ENCODE results near the gene COL4A1.
A peak's percentile ranks its signal among the peaks of the same experiment; 100 is the strongest.

Gene COL4A1

DNA sequence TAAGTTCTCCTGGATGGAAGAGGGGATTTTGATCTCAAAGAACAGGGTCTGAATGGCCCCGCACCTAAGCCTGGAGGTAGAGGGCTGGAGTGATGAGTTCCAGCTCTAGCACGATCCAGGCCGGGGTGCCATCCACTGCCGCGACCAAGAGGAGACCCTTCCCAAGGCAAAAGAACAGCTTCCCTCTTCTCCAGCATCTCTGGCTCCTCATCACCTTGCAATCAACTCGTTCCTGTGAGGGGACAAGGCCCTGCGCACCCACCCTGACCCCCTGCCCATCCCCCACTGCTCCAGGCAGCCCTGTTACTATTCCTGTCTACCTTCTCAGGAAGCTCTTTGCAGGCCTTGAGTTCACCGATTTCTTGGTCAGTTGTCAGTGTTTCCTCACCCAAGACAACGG lies 17.8 kb downstream of the COL4A1 start:
- no peak for DNase-seq

- no peak for DNase-seq
Measured at GRCh38 chr13:110286833-110287819, 19.8 kb downstream of the COL4A1 start.

DNA sequence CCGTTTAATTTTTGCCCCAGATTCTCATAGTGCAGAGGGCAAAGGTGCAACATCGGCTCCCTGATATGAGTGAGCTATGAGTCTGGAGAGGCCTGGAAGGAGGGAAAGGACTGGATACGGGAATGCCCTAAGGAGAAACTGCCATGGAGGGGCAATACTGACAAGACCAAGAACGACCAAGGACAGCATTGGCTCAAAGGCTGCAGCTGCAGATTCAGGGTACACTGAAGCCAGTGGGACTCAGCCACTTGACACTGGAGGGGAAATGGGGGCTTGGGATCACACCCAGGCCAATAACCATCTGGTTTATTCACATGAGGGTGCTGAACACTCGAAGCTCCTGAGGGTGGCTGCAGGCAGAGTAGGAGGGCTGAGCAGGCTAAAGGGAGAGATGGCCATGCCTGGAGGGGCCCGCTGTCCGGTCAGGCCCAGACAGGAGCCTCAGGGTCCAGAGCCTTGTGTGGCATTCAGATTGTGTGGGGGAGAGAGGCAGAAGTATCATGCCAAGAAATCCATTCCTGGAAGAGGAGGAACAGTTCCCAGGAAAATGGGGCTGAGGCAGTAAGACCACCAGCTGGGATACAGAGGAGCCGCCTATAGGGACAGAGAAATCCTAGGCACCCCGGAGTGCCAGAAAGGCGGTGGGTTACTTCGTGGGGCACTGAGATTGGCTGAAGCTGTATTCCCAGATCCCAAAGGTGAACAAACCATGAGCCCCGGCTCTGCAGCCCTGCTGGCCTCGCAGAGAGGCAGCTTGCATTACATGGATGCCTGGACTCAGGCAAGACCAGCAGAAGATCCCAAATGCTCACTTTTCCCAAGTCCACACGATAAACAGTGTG lies 20.7 kb downstream of the COL4A1 start:
- DNase-seq: no peak

- peak; percentile 70 for DNase-seq
Measured at GRCh38 chr13:110284779-110285484, 22.0 kb downstream of the COL4A1 start.

GRCh38 chr13:110283736-110284517 lies 23.0 kb downstream of the COL4A1 start:
- DNase-seq: peak; percentile 74

- no peak for DNase-seq
Measured at GRCh38 chr13:110282316-110282841, 24.6 kb downstream of the COL4A1 start.

DNA sequence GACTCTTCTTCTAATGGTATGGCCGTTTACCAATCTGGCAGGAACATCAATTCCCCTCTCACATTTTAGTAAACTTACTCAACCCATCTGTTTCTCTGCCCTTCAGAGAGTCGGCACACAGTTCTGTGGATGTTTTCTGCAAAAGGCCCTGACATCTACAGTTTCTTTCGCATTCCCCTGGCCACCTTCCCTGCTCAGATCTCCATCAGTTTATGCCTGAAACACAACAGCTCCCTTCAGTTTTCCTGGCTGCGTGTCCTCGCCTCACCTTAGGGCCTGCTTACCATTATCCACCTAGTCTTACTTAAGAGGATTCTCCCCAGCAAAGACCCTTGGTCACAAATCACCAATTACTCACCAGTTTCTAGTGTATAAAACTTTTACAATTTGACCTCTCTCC lies 25.2 kb downstream of the COL4A1 start:
- DNase-seq: no peak

DNA sequence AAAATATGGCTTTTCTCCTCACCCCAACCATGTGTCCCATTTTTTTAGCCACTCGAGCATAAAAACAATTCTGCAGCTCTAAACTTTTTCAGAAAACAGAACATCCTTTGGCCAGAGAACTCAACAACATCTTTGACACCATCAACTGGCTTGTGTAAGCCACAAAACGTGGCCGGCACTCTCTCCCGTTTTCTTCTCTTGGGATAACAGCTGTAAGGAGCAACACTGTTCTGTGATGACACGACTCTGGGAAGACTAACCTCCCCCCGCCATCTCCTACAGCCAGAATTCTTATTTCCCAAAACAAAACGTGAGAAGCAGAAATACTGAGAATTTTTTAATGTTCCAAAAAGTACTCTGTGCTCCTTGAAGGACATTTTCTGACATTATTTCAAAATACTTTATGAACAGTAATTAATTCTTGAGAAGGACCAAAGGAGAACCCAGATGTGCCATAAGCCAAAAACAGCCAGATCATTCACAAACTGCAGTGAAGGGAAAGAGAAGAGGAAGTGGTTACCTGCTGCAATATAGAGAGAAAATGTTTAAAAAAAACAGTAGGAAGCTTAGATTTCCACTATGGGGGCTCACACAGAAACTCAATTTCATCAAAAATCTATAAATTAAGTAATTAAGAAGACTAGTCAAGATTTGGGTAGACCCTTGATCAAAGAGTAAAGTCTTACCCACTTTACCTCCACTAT lies 25.8 kb downstream of the COL4A1 start:
- no peak for DNase-seq

GRCh38 chr13:110280231-110280813 lies 26.6 kb downstream of the COL4A1 start:
- DNase-seq: no peak

DNA sequence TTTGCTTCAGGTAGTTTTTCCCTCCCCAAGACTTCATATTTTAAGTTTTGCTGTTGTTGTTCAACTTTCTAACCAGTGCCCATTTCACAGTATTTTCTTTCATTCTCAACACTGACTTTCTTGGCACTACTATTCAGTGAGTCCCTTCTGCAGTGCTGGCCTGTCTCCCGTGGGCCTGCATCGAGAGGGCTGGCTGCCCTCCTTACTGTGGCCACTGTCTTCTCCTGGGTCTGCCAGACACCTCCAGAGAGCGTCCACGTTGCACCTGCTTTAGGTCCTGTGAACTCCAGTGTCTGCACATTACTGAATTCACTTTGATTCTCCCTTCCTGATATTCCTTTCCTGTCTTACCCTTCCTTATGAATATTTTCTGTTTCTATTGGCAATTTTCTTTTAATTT lies 27.3 kb downstream of the COL4A1 start:
- DNase-seq: no peak

GRCh38 chr13:110278859-110279258 lies 28.1 kb downstream of the COL4A1 start:
- no peak for DNase-seq

DNA sequence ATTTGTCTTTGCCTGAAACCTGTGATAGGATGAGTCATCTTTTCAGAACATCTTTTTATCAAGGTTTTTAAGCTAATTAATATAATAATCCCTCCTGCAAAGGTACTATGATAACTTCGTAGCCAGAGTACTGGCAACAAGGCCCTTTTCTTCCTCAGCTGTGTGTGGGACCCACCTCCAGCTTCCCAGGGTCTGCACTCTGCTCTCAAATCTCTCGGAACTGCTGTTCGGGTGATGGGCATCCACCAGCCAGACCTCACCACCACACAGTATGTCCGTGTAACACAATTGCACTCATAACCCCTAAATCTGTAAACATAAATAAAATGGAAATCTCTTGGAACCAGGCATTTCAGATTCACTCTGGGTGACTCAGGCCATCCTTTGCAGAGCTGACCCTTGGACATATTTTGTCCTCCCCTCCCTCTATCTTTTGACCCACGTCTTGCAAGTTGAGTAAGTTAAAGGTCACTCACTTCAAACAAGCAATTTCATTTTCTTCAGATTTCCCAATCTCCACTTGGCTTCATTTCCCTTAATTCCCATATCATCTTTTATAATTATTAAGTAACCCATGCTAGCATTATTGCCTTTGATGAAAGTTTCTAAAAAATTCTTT lies 29.5 kb downstream of the COL4A1 start:
- peak; percentile 16 for DNase-seq

GRCh38 chr13:110276553-110276950 lies 30.4 kb downstream of the COL4A1 start:
- no peak for DNase-seq

GRCh38 chr13:110275931-110276552 lies 30.9 kb downstream of the COL4A1 start:
- DNase-seq: no peak

DNA sequence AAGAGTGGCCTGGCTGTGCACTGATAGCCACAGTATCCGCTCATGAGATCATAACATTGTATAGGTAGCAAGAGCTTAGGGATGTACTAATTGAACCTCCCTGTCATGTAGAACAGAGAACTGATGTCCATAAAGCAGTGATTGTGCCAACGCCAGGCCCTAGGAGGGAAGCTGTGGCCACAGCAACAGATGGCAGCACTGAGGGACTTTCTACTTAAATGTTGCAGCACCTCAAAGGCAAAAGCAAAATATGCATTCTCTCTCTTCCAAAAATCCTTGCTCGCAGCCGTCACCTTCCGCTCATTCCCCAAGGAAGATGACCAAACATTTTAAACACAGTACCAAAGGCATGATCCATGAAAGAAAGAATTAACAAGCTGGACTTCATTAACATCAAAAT lies 32.3 kb downstream of the COL4A1 start:
- peak; percentile 12 for DNase-seq

DNA sequence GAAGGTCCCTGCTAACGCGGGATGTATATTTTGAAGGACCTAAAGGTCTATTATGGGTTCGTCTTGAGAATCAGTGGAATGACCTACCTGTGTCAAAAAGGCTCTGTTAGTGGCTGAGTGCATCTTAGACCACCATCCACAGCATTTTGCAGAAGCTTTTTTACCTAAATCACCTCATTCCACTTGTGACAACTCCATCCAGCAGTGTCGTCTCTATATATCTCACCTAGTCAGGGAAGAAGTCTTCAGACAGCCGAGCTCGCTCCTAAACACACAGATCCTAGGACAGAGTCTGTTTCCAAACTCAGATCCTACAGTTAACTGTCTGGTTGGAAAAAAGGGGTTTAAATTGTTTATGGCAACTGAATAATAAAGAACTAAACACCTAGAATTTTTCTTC lies 33.7 kb downstream of the COL4A1 start:
- no peak for DNase-seq

DNA sequence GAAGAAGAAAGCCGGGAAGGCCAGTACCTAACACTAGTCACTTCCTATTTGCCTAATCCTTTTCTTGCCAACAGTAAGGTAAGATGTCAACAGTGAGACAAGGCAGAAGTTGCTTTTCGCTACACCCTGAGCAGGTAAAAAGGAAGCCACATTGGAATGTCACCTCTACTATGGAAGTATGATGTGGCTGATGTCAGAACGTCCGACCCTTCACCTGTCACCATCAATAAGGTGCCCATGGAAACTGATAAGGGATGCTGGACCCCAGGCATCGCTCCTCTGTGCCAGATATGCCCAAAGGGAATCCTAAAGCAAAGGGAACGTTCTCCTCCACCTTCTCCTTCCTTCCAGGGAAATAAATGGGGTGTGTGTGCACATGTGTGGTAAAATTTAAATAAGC lies 34.3 kb downstream of the COL4A1 start:
- DNase-seq: no peak

- no peak for DNase-seq
Measured at GRCh38 chr13:110272227-110272626, 34.7 kb downstream of the COL4A1 start.

GRCh38 chr13:110271313-110271712 lies 35.6 kb downstream of the COL4A1 start:
- DNase-seq: no peak

DNA sequence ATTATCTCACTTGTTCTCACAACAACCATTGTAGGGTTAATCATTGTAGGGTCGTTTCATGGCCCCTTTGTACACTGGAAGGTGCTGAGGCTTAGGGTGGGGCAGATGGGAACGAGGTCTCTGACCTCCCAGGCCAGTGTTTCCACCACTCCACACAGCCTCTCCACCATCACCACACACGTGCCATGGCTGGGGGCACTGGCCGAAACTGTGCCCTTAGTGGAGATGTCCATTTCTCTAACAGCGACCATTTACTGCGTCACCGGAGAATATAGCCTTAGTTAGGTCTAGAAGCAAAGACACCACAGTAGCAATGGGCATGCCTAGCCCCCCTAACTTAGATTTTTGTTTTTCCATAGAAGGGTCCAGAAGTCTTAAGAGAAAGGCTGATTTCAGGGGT lies 36.5 kb downstream of the COL4A1 start:
- no peak for DNase-seq
